ENCODE data around the gene ADAM12.

ADAM12 gene

DNA sequence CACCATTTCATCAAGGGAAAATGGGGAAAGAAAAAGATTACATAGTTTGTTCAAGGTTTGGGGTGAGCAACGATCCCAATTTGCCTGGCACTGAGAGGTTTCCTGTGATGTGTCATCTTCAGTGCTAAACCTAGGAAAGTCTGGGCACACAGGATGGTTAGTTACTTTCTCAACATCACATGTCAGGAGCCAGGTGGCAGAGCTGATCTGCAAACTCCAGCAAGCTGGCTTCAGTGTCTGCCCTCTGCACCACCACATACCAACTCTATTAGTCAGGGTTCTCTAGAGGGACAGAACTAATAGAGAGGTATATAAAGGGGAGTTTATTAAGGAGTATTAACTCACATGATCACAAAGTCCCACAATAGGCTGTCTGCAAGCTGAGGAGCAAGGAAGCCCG, 11.3 kb downstream of the ADAM12 start:
- no peaks in the 10 kb centered on the region for H3K27me3 ChIP-seq (ENCODE audit: low read depth, low read length)
- H3K4me1 ChIP-seq (ENCODE audit: low read length): no peaks in the 10 kb centered on the region
- H2AFZ ChIP-seq (ENCODE audit: low read depth, low read length): no peak overlapping the region
- H3K79me2 ChIP-seq (ENCODE audit: low read length): no peaks in the 10 kb centered on the region
- H3K27ac ChIP-seq (ENCODE audit: low read length): no peak overlapping the region
- H3K4me2 ChIP-seq (ENCODE audit: low read length): no peak overlapping the region
- no peak overlapping the region for H3K4me3 ChIP-seq (ENCODE audit: low read length)
- no peaks in the 10 kb centered on the region for H4K20me1 ChIP-seq (ENCODE audit: insufficient read depth, low read length)
- TF ChIP-seq, protein P1, sequence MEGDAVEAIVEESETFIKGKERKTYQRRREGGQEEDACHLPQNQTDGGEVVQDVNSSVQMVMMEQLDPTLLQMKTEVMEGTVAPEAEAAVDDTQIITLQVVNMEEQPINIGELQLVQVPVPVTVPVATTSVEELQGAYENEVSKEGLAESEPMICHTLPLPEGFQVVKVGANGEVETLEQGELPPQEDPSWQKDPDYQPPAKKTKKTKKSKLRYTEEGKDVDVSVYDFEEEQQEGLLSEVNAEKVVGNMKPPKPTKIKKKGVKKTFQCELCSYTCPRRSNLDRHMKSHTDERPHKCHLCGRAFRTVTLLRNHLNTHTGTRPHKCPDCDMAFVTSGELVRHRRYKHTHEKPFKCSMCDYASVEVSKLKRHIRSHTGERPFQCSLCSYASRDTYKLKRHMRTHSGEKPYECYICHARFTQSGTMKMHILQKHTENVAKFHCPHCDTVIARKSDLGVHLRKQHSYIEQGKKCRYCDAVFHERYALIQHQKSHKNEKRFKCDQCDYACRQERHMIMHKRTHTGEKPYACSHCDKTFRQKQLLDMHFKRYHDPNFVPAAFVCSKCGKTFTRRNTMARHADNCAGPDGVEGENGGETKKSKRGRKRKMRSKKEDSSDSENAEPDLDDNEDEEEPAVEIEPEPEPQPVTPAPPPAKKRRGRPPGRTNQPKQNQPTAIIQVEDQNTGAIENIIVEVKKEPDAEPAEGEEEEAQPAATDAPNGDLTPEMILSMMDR (IDR thresholded peaks at IDR 0.05; ENCODE audit: low read depth, low read length): no peak
- TF ChIP-seq EZH2phosphoT487 (IDR thresholded peaks at IDR 0.05; ENCODE audit: low read depth): no peak
- no peaks in the 10 kb centered on the region for H3K9me3 ChIP-seq (ENCODE audit: insufficient read depth, low read length)
- no peak overlapping the region for H3K9ac ChIP-seq (ENCODE audit: low read length)
- H3K36me3 ChIP-seq (replicated peaks; ENCODE audit: low read depth, low read length): no peaks in the 10 kb centered on the region

DNA sequence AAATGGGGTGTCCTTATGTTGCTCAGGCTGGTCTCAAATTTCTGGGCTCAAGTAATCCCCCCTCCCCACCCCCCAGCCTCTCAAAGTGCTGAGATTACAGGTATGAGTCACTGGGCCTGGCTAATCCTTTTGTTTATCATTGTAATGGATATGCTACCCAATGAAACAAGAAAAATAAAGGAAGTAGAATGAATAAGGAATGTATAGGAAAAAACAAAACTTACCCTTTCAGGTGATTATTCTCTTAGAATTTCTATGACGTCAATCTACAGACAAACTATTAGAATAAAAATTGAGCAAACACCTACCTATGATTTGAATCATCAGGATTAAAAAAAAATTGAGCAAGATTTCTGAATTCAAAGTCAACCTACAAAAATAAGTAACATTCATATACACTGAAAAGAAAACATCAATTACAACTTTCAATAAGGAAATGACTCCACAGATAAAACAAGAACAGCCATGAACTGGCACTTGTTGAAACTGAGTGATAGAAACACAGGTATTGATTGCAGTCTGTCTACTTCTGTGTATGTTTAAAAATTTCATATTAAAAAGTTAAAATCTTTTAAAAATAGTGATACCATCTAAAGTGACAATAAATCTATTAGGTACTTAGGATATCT, 12.2 kb downstream of the ADAM12 start:
- TF ChIP-seq EZH2phosphoT487 (IDR thresholded peaks at IDR 0.05; ENCODE audit: low read depth): no peak
- TF ChIP-seq, protein P1 (IDR thresholded peaks at IDR 0.05; ENCODE audit: low read depth, low read length): no peak
- Histone ChIP-seq H3K9me3 (ENCODE audit: insufficient read depth, low read length) (no peaks in the 10 kb centered on the region), H3K36me3 (replicated peaks; ENCODE audit: low read depth, low read length) (no peaks in the 10 kb centered on the region), H3K4me3 (ENCODE audit: low read length) (no peak overlapping the region), H3K27ac (ENCODE audit: low read length) (no peak overlapping the region), H3K27me3 (ENCODE audit: low read depth, low read length) (no peaks in the 10 kb centered on the region), H3K79me2 (ENCODE audit: low read length) (no peaks in the 10 kb centered on the region), H4K20me1 (ENCODE audit: insufficient read depth, low read length) (no peaks in the 10 kb centered on the region), H3K4me2 (ENCODE audit: low read length) (no peak overlapping the region), H3K9ac (ENCODE audit: low read length) (no peak overlapping the region), H2AFZ (ENCODE audit: low read depth, low read length) (no peak overlapping the region), H3K4me1 (ENCODE audit: low read length) (no peaks in the 10 kb centered on the region)

DNA sequence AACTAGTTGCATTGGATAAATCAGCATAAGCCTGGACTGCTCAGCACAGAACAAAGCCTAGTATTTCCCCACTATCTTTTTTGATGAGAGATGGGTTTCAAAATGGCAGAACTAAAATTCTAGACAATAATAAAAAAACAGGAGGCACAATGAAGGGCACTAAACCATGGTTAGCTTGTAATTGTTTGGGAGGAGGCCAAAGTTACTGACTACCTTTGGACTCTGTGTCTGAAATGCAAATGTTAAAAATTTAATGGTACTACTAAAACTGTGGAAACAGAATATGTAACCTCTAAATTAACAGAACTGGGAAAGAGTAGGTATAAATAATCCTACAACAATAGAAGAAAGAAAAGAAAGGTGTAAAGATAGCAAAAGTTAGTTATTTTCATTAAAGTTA, 13.0 kb downstream of the ADAM12 start:
- no peaks in the 10 kb centered on the region for H3K36me3 ChIP-seq (replicated peaks; ENCODE audit: low read depth, low read length)
- no peak overlapping the region for H3K4me3 ChIP-seq (ENCODE audit: low read length)
- no peak overlapping the region for H3K9ac ChIP-seq (ENCODE audit: low read length)
- H3K9me3 ChIP-seq (ENCODE audit: insufficient read depth, low read length): no peaks in the 10 kb centered on the region
- H3K4me1 ChIP-seq (ENCODE audit: low read length): no peaks in the 10 kb centered on the region
- no peaks in the 10 kb centered on the region for H4K20me1 ChIP-seq (ENCODE audit: insufficient read depth, low read length)
- H2AFZ ChIP-seq (ENCODE audit: low read depth, low read length): no peak overlapping the region
- H3K79me2 ChIP-seq (ENCODE audit: low read length): no peaks in the 10 kb centered on the region
- TF ChIP-seq, protein P1 (IDR thresholded peaks at IDR 0.05; ENCODE audit: low read depth, low read length): no peak
- no peak for TF ChIP-seq EZH2phosphoT487 (IDR thresholded peaks at IDR 0.05; ENCODE audit: low read depth)
- no peak overlapping the region for H3K27ac ChIP-seq (ENCODE audit: low read length)
- no peaks in the 10 kb centered on the region for H3K27me3 ChIP-seq (ENCODE audit: low read depth, low read length)
- no peak overlapping the region for H3K4me2 ChIP-seq (ENCODE audit: low read length)

- H3K4me3 ChIP-seq (ENCODE audit: low read length): no peak overlapping the region
- H3K27me3 ChIP-seq (ENCODE audit: low read depth, low read length): no peaks in the 10 kb centered on the region
- H3K36me3 ChIP-seq (replicated peaks; ENCODE audit: low read depth, low read length): no peaks in the 10 kb centered on the region
- no peak for TF ChIP-seq EZH2phosphoT487 (IDR thresholded peaks at IDR 0.05; ENCODE audit: low read depth)
- TF ChIP-seq, protein P1 (IDR thresholded peaks at IDR 0.05; ENCODE audit: low read depth, low read length): no peak
- no peaks in the 10 kb centered on the region for H3K79me2 ChIP-seq (ENCODE audit: low read length)
- no peaks in the 10 kb centered on the region for H3K4me1 ChIP-seq (ENCODE audit: low read length)
- H3K27ac ChIP-seq (ENCODE audit: low read length): no peak overlapping the region
- no peak overlapping the region for H3K4me2 ChIP-seq (ENCODE audit: low read length)
- no peak overlapping the region for H2AFZ ChIP-seq (ENCODE audit: low read depth, low read length)
- H3K9ac ChIP-seq (ENCODE audit: low read length): no peak overlapping the region
- H4K20me1 ChIP-seq (ENCODE audit: insufficient read depth, low read length): no peaks in the 10 kb centered on the region
- no peaks in the 10 kb centered on the region for H3K9me3 ChIP-seq (ENCODE audit: insufficient read depth, low read length)
These were observed 13.8 kb downstream of the ADAM12 start for GRCh38 chr10:126374435-126374834.

Measured in OCI-LY3 (cell line).